K562 (cell line): ENCODE results near the gene KCNMB1. TPM values are rescaled to one million over a fixed set of nuclear protein-coding genes. Genes with fewer than 3 reads are reported as not detected.

Experiments used
- ATAC-seq: fragments of 200-7000 bp; cut with Tn5 transposase; 3 replicates; pipeline ENCODE4 v1.9.1; 2020; ENCODE audit warnings: moderate library complexity
- BruUV-seq: library from RNA; stranded (reverse); fragments of 400-500 nt; replicated peaks from 2 replicates; lab custom pipeline; 2021; lab: Mats Ljungman, UMichigan
- CTCF ChIA-PET: fragments of 300-600 bp; formaldehyde crosslinking; extraction: SDS; loops from one replicate; lab custom pipeline; 2021; ENCODE audit warnings: low intra/inter-chr PET ratio; lab: Yijun Ruan, JAX
- POLR2A ChIA-PET: fragments of 300-600, 350-650 bp; sonication (Branson Sonifier 250); formaldehyde crosslinking; extraction: SDS; loops from one replicate; lab custom pipeline; 2021; ENCODE audit warnings: antibody characterized with exemption, inconsistent platforms; lab: Yijun Ruan, JAX
- DNase-seq, 4 experiments: peaks; one replicate each; pipeline versions ENCODE4 v3.0.0 to v3.0.0-alpha.2; 2011 to 2018; ENCODE audit warnings: low spot score in 3 of 4, mixed read lengths in 3 of 4; ENCODE audit errors: extremely low read depth in 1 of 4
- FAIRE-seq: peaks from 2 replicates; lab custom pipeline; 2011; peaks lifted over from hg19 to GRCh38; lab: Jason Lieb, UNC
- H2AFZ ChIP-seq: 2 replicates; pipeline ENCODE4 v1.6.0; 2011; ENCODE audit warnings: low read depth, low read length, control low read depth, inconsistent platforms
- H3K27ac ChIP-seq: fragments of 200-600 bp; 3 replicates; pipeline ENCODE4 v1.8.0; 2011; ENCODE audit warnings: low read depth, mild to moderate bottlenecking, control low read depth, inconsistent platforms, low read length, moderate library complexity, mixed read lengths; ENCODE audit errors: extremely low read depth
- H3K27me3 ChIP-seq, 2 experiments: fragments of 300-600 bp in 1 of 2; 2 replicates in 1 of 2; 3 replicates in 1 of 2; pipeline versions ENCODE4 v1.6.0 to v1.8.0; 2011; ENCODE audit warnings: inconsistent platforms in 2 of 2, low read length in 2 of 2, mild to moderate bottlenecking in 1 of 2, mixed read lengths in 1 of 2, moderate library complexity in 1 of 2; ENCODE audit not compliant: control insufficient read depth in 2 of 2, insufficient read depth in 2 of 2
- H3K36me3 ChIP-seq: fragments of 300-600 bp; 3 replicates; pipeline ENCODE4 v1.8.0; 2011; ENCODE audit warnings: mild to moderate bottlenecking, low read length, inconsistent platforms; ENCODE audit not compliant: control insufficient read depth, insufficient read depth
- H3K4me1 ChIP-seq, 2 experiments: fragments of 200-600 bp in 1 of 2; replicated peaks in 1 of 2; 2 replicates in 1 of 2; 3 replicates in 1 of 2; pipeline versions ENCODE4 v1.5.1 to v1.8.0; 2011; ENCODE audit warnings: inconsistent platforms in 2 of 2, low read length in 2 of 2, mild to moderate bottlenecking in 1 of 2, mixed read lengths in 1 of 2, moderate library complexity in 1 of 2; ENCODE audit not compliant: control insufficient read depth in 2 of 2, insufficient read depth in 2 of 2
- H3K4me2 ChIP-seq: 2 replicates; pipeline ENCODE4 v1.6.1; 2011; ENCODE audit warnings: low read length, control low read depth, inconsistent platforms, mixed read lengths; ENCODE audit not compliant: insufficient read depth
- H3K4me3 ChIP-seq: fragments of 200-600 bp; sonication (generic), shearing (Covaris generic); 2 replicates; pipeline ENCODE4 v1.5.1; 2016; ENCODE audit warnings: control low read depth, inconsistent platforms
- H3K79me2 ChIP-seq: fragments of 200-600 bp; 3 replicates; pipeline ENCODE4 v1.8.0; 2011; ENCODE audit warnings: low read length, inconsistent platforms; ENCODE audit not compliant: control insufficient read depth, insufficient read depth
- H3K9ac ChIP-seq, 2 experiments: 2 replicates each; pipeline versions ENCODE4 v1.6.0 to v1.6.1; 2011; ENCODE audit warnings: low read depth in 2 of 2, low read length in 2 of 2, control low read depth in 1 of 2, inconsistent platforms in 1 of 2, mild to moderate bottlenecking in 1 of 2, mixed read lengths in 1 of 2; ENCODE audit not compliant: insufficient read depth in 1 of 2
- H3K9me1 ChIP-seq: one replicate; pipeline ENCODE4 v1.6.0; 2011; ENCODE audit warnings: inconsistent platforms, mild to moderate bottlenecking, low read length, moderate library complexity; ENCODE audit not compliant: control insufficient read depth, insufficient read depth
- H3K9me3 ChIP-seq: replicated peaks from 2 replicates; pipeline ENCODE4 v1.5.1; 2011; ENCODE audit warnings: low read depth, low read length, inconsistent platforms; ENCODE audit not compliant: control insufficient read depth, insufficient read depth
- H4K20me1 ChIP-seq: replicated peaks from 2 replicates; pipeline ENCODE4 v1.6.1; 2011; ENCODE audit warnings: low read length, inconsistent platforms, mixed read lengths; ENCODE audit not compliant: control insufficient read depth, insufficient read depth
- ADNP ChIP-seq: fragments of 200-800 bp; sonication (Bioruptor generic); IDR thresholded peaks from 2 replicates; pipeline ENCODE4 v1.6.1; 2016; ENCODE audit warnings: missing genetic modification characterization, missing compliant biosample characterization
- BHLHE40 ChIP-seq: IDR thresholded peaks from 2 replicates; pipeline ENCODE4 v1.6.1; 2011; ENCODE audit warnings: low read length, improper control_type of control experiment
- FUS ChIP-seq: fragments of 200-400 bp; formaldehyde crosslinking; optimal IDR thresholded peaks from 2 replicates; pipeline ENCODE3; 2017; ENCODE audit warnings: low read depth, low read length
- HOMEZ ChIP-seq: fragments of 250-450 bp; sonication (Bioruptor Pico); IDR thresholded peaks from 2 replicates; pipeline ENCODE4 v1.4.0; 2020; ENCODE audit warnings: mild to moderate bottlenecking, moderate library complexity
- L3MBTL2 ChIP-seq: fragments of 450-650 bp; IDR thresholded peaks from 2 replicates; pipeline ENCODE4 v1.6.1; 2016; ENCODE audit warnings: mild to moderate bottlenecking, moderate library complexity
- MBD1 ChIP-seq: fragments of 250-450 bp; sonication (Bioruptor Pico); IDR thresholded peaks from 2 replicates; pipeline ENCODE4 v1.8.0; 2022; ENCODE audit warnings: inconsistent platforms
- MED1 ChIP-seq: sonication (generic); formaldehyde crosslinking; IDR thresholded peaks from 2 replicates; pipeline ENCODE4 v1.8.1; 2023; ENCODE audit warnings: missing genetic modification reagents, borderline replicate concordance
- PREB ChIP-seq: sonication (generic); formaldehyde crosslinking; IDR thresholded peaks from 2 replicates; pipeline ENCODE4 v1.8.1; 2023; ENCODE audit warnings: mild to moderate bottlenecking, missing genetic modification reagents
- PTBP1 ChIP-seq: fragments of 200-400 bp; formaldehyde crosslinking; IDR thresholded peaks from 2 replicates; pipeline ENCODE4 v1.6.1; 2017; ENCODE audit warnings: low read depth, low read length
- SMARCC2 ChIP-seq: fragments of 450-650 bp; IDR thresholded peaks from 2 replicates; pipeline ENCODE4 v1.6.1; 2017; ENCODE audit warnings: antibody characterized with exemption, moderate library complexity, mild to moderate bottlenecking, low read depth
- TBP ChIP-seq: optimal IDR thresholded peaks from 2 replicates; pipeline ENCODE3; 2011; ENCODE audit warnings: low read depth, low read length, improper control_type of control experiment
- ZNF239 ChIP-seq: fragments of 250-450 bp; sonication (Bioruptor Pico); IDR thresholded peaks from 2 replicates; pipeline ENCODE4 v1.4.0; 2020; ENCODE audit warnings: mild to moderate bottlenecking
- ZNF384 ChIP-seq: IDR thresholded peaks from 2 replicates; pipeline ENCODE4 v1.6.1; 2012; ENCODE audit warnings: low read depth, low read length, improper control_type of control experiment
- ZNF75A ChIP-seq: fragments of 450-650 bp; formaldehyde crosslinking; IDR thresholded peaks from 2 replicates; pipeline ENCODE4 v1.4.0; 2020; ENCODE audit warnings: mild to moderate bottlenecking
- ZNF76 ChIP-seq: fragments of 250-450 bp; sonication (Bioruptor Pico); IDR thresholded peaks from 2 replicates; pipeline ENCODE4 v1.4.0; 2020; ENCODE audit warnings: mild to moderate bottlenecking, moderate library complexity, borderline replicate concordance
- WGBS: fragments of 100-300 bp; shearing (Covaris generic); methylation state at CpG from one replicate; pipeline ENCODE4 v1.1.6; 2016; ENCODE audit warnings: low coverage, mixed read lengths; ENCODE audit not compliant: insufficient coverage; ENCODE audit errors: missing lambda C conversion rate; 5-methylcytosine and 5-hydroxymethylcytosine counted together
- in situ Hi-C: fragments of 300-500 bp; cut with MboI; formaldehyde crosslinking; loops from 4 replicates; pipeline ENCODE4 v1.15.0; 2018; ENCODE audit warnings: inconsistent platforms, mixed read lengths
- intact Hi-C: fragments of 100-400 bp; cut with micrococcal nuclease; formaldehyde crosslinking; loops from 2 replicates; pipeline ENCODE4 v1.14.2; 2022
- polyA plus RNA-seq, 8 experiments: library from polyadenylated mRNA; depleted of rRNA in 4 of 8; stranded (reverse) in 5 of 8; unstranded in 3 of 8; fragments of >200 nt; fragmentation: Nextera tagmentation in 2 of 8; fragmentation: Illumina TruSeq in 1 of 8; extraction: Ambion mirVana in 2 of 8; extraction: Trizol in 1 of 8; gene quantifications; 2 replicates each; pipeline versions ENCODE4 v1.2.1 to v1.2.3, GENCODE V29; 2011 to 2014; ENCODE audit warnings: inconsistent platforms in 1 of 8, missing spikeins in 1 of 8
- total RNA-seq, 7 experiments: library from RNA; depleted of rRNA in 6 of 7; stranded (reverse); fragments of >200 nt in 6 of 7; fragmentation: Illumina TruSeq in 2 of 7; extraction: Trizol in 2 of 7; gene quantifications; 2 replicates each; pipeline versions ENCODE4 v1.2.1 to v1.2.3, GENCODE V29; 2011 to 2021; ENCODE audit warnings: low replicate concordance in 1 of 7

Gene KCNMB1
- total and polyA plus RNA-seq, 9 of the 15 experiments (the other 6 are each of a cell fraction or from before 2014, with no cell fraction given) = not detected

- H3K4me3 ChIP-seq = no peak overlapping the region
- FAIRE-seq (no peak), DNase-seq (no peak), ATAC-seq (no peak)
- no peaks in the 10 kb centered on the region for H3K79me2 ChIP-seq
- no peak overlapping the region for H2AFZ ChIP-seq
- ChIA-PET POLR2A (interaction anchor here (0.6 kb wide), 1 partner anchor 204 kb away, joined by 4 read pairs; no protein-coding TSS in a partner anchor), CTCF (no interaction called here)
- in situ Hi-C loops (loop anchor here (5.0 kb wide), 1 partner anchor 191 kb away; no protein-coding TSS in a partner anchor), intact Hi-C loops (no loop called here)
- H3K4me1 ChIP-seq = no peaks in the 10 kb centered on the region; a peak in 1 of 5 replicates
- no peak overlapping the region for H3K9ac ChIP-seq
- H3K9me1 ChIP-seq = no peaks in the 10 kb centered on the region
- whole genome bisulfite sequencing = 1% methylated on average over 9 of the region's 10 CpGs
- H3K9me3 ChIP-seq = no peaks in the 10 kb centered on the region
- no peak overlapping the region for H3K4me2 ChIP-seq
- BruUV-seq = no TSS peak
- H3K36me3 ChIP-seq = no peaks in the 10 kb centered on the region
- no peak for TF ChIP-seq ADNP (tag)
- no peak for TF ChIP-seq MBD1 (CRISPR knock-in tag)
- no peak for TF ChIP-seq TBP
- TF ChIP-seq ZNF239 (CRISPR knock-in tag) = no peak
- no peak for TF ChIP-seq ZNF384
- no peak for TF ChIP-seq L3MBTL2
- TF ChIP-seq PTBP1 = no peak
- no peak for TF ChIP-seq HOMEZ (CRISPR knock-in tag)
- no peak for TF ChIP-seq PREB (CRISPR knock-in tag)
- no peak for TF ChIP-seq ZNF75A (CRISPR knock-in tag)
- TF ChIP-seq BHLHE40 = no peak
- no peak for TF ChIP-seq ZNF76
- TF ChIP-seq MED1 = no peak
- no peak for TF ChIP-seq FUS
- no peak for TF ChIP-seq SMARCC2
- TF ChIP-seq, all 486 proteins: peak for 0
- no peaks in the 10 kb centered on the region for H4K20me1 ChIP-seq
- H3K27ac ChIP-seq = no peak overlapping the region
- peaks cover 2 to 22% of the 10 kb centered on the region in 2 experiments; a peak in 3 of 5 replicates for H3K27me3 ChIP-seq
Observed at GRCh38 chr5:170430866-170431437, 41.8 kb upstream of the KCNMB1 start.
